Ammon's horn (tissue), 1 donor: Measurements from ENCODE around the gene MAPRE3.
"Not testable (repeated sequence)": the region's sequence is repeated elsewhere in the genome, so short reads cannot be mapped to it uniquely, and the experiment has no call there.

ENCODE experiments used
- DNase-seq: peaks from one replicate; pipeline ENCODE4 v3.0.0-alpha.2; 2016; ENCODE audit warnings: low spot score

The MAPRE3 gene

DNA sequence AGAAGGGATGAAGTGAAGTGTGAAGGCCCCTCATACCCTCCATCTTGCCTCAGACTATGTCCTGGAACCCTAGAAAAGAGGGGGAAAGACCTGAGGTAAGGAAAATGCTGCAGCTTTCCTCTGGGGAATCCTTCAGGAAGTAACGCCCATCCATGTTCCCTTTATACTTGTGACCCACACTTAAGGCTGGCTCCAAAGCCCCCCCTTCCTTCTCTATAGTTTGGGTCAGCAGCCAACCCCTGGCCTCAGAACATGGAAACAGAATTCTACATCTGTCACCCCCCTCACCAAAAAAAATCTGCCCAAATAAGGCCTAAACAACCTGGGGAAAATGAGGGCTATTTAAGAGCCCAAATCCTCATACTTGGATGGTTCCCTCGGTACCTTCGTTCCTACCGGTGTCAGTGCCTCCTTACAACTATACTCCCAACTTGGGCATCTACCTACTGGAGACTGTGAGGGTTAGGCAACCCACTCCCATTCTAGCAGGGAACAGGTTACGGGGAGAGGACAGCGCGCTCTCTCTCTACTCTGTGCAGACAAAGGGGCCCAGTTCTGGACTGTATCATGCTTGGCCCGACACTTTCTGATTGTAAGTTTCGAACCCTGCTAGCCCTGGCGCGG is 100.3 kb downstream of the MAPRE3 start:
- DNase-seq, result no peak

DNA sequence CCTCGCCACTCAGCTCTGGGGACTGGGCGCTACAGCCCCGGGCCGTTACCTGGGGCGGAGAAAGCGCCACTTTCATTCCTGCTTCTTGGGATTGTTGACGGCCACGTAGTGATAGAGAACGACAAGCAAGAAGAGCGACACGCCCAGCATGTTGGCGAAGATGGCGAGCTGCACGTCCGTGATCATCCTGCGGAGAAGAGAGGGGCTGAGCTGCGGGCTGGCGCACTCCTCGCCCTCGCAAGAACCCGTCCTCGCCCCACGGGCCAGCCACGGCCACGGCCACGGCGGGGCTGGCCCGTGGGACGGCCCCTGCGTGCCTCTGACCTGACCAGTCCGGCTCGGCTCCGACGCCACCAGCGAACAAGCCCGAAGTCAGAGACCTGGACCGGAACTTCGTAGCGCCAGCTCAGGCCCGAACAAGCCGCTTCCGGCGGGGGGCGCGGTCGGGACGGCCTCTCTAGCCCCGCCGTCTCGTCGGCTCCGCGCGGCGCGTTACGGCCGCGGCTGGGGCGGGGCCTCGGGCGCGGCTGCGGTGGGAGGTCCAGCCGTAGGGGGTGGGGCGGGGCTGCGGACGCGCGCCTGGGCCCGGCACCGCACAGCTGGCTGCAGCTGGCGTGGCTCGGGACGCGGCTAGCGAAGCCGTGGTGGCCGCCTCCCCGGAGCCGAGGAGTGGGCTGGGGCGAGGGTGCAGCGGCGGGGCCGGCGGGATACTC is 101.0 kb downstream of the MAPRE3 start, which contains the start of gene OST4:
Gene OST4 (minus strand): TSS at position 378 of the 713 bp plus-strand sequence.
- DNase-seq, result peak; percentile 96

DNA sequence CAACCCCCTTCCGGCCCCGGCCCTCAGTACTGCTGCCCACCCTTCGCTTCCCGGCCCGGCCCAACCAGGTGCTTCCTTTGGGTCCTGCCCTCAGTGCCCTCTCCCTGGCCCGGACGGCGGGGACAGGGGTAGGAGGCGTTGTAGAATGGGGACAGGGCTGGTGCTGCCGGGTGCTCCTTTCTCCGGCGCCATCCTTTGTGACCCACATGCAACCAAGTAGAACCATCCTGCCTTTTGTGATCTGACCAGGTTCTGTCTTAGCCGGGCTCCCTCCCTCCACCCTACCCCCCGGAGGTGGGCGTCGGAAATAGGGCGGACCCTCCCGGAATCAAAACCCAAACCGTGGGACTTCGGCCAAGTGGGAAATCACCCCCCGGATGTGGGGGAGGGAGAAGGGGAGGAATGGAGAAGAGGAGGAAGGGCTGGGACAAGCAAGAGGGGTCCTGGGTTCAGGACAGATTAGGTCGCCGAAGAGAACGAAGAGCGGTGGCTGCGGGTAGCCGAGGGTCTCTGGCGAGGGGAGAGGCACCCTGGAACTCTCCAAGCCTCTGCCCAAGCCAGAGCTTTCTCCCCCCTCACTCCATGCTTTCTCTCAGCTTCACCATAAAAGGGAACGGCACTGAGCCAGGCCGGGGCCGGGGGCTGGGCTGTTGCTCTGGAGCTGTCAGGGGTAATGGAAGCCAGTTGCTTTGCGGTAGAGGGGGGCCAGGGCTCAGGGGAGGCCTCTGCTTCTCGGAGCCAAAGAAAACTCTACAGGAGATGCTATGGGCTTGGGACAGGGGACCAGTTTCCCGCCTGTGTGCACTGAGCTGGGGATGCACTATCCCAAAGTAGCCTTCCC is 101.8 kb downstream of the MAPRE3 start:
- no peak for DNase-seq

DNA sequence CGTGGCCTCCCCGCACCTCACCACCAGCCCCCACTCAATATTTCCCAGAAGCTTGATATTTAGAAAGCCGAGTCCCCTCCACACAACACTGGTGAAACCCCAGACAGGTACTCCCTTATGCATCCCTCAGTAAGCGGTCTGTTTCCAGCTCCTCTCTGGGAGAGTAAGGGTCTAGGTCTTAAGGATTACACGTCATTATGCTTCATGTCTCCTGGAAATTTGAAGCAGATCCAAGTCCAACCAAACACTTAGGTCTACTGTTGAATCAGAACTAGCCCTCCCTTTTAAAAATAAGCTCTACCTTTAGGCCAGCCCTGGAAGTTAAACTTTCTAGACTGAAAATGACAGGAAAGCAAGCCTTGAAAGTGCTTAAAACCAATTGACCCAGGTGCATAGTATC is 102.5 kb downstream of the MAPRE3 start:
- DNase-seq, result no peak

DNA sequence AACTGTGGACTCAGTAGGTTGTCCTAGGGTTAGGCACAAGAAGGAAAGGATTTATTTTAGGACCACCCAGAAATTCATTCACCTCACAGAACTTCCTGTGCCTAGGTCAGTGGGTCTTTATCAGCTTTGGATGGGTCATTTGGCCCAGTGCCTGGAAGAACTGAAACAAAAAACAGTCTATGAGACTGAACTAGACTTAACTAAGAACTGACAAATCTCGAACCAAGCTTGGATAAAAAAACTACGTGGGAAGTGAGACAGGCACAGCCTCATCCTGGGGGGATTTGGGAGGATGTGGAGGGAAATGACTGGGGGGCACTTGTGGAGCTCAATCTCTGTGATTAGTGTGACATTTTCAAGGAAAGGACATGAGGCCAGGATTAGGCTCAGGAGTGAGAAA is 103.3 kb downstream of the MAPRE3 start:
- DNase-seq, result no peak

DNA sequence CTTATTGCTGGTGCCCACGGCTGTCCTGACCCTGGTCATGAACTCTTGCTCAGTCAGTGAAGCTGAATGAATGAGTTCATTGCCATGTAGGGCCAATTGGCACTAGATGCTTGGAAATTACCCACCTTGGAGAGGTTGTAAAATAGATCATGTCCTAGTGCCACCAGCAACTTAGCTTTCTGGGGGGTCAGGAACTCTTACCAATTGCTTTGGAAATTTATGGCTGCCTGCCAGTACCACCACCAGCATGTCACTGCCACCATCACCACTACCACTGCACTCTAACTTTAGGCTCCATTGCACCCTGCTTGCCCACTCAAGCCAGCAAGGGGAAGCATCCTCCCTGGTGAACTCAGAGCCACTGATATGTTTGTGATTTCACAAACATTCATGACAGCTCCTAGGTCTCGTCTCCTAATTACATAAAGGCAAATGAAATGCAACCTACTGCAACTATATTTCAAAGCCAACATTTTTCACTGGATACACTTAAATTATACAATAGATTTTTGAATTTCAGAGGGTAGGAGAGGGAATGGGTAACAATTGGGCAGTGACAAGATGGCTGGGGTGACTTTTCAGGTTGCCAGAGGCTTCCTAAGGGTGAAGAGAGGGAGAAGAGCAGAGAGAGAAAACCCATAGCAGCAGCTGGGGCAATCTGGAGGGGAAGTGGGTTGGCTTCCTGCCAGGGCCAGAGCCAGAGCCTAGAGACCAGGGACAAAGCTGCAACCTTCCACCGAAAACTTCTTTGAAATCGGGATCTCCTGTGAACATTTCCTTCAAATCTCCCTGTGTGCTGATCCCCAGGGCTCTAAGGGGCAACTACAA is 104.5 kb downstream of the MAPRE3 start:
- peak; percentile 56 for DNase-seq

DNA sequence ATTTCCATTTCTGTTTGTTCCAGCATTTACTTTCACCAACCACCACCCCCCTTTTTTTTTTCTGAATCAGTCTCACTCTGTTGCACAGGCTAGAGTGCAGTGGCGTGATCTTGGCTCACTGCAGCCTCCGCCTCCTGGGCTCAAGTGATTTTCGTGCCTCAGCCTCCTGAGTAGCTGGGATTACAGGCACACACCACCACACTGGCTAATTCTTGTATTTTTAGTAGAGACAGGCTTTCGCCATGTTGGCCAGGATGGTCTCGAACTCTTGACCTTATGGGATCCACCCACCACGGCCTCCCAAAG is 105.1 kb downstream of the MAPRE3 start:
- not testable (repeated sequence) for DNase-seq

DNA sequence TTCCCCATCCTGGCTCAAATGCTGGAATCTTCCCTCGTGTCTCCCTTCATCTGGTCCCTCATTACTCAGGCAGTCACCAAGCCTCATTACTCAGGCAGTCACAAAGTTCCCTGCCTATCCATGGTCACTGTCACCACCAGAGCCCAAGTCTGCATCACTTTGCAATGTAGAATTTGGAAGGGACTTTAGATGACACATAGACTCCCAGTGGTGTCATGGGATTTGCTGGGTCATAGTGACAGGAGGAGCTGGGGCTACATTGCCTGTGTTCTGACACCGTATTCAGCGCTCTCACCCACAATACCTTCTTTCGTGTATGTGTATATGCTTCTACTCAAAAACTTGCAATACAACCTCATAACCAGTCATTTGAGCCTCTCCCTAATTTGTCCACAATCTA is 105.9 kb downstream of the MAPRE3 start:
- no peak for DNase-seq
